Activated CD8-positive, alpha-beta memory T cell treated with anti-CD3 and anti-CD28 coated beads, Interleukin-2, amount 50 U/mL, for 4 hours (primary cell): ENCODE results near the gene MCC.

Experiments
- DNase-seq: peaks from one replicate; pipeline ENCODE4 v3.0.0-alpha.2; 2020

The MCC gene

DNA sequence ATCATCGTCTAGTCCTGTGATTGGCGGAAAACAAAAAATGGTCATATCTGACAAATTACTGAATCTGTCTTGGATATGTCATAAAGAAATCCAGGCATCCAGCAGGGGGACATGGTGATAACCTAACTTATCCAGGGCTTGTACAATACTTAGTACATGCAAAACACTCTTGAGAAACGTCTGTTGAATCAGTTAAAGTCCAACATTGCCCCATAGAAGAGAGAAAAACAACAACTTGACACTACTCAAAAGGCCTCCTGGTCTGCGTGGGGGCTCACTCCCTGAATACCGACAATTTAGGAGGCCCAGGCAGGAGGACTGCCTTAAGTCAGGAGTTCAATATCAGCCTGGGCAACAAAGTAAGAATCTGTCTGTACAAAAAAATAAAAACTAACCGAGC is 294.1 kb downstream of the MCC start:
- no peak for DNase-seq

DNA sequence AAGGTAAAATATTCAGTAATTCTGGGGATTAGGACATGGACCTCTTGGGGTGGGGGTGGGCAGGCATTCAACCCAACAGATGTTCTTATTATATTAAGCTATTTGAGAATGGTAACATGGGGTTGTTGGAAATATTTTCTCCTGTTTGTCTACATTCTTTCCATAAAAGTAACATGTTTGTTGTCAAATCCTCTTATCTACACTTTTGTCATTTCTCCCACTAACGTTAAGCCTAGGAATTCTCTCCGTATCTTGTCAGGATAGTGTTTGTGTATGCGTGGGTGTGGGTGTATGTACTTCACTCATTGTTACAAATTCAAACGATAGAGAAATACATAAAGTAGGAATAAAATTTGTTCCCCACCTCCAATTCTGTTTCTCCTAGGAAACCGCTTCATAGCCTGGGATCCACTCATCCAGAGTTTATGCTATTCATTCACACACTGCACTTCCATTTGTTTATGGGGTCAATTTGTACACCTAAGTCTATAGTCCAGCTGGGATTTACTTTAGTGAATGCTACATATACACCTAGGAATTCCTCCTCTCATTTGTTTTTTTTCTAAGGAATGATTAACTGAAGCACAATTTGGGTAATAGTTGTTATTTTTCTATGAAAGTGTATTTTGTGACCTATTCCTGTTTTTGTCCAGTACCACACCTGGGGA is 294.8 kb downstream of the MCC start:
- DNase-seq = no peak

DNA sequence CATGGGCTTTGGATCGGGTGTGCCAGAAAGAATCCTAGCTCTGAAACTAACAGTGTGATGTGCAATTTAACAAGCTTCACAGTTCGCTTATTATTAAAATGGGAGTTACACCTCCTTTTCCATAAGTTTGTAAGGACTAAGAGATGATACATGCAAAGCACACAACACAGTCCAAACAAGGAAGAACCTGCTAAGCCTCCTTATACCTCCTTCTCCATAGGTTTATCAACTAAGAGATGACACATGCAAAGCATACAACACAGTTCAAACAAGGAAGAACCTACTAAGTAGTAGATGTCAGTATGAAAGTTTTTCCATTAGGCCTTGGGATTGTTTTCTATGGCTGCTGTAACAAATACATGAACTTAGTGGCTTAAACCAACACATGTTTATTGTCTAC is 295.7 kb downstream of the MCC start:
- no peak for DNase-seq

DNA sequence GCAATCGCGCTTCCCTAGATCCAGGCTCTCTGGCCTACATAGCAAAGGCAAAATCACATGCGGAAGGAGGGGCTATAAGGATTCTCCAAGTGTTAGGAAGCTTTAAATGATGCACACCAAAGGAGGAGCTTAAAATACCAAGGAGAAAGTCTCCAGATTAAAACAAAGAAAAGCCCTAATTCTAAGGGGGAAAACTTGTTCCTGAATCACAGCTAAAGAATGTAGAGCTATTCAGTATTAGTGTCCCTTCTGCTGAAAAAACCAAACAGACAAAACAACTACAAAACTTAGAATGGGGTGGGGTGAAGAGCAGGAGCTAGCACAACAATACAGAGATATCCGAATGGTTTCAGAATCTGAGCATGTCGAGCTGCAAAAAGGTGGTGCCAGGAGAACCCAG is 297.9 kb downstream of the MCC start:
- DNase-seq = no peak

DNA sequence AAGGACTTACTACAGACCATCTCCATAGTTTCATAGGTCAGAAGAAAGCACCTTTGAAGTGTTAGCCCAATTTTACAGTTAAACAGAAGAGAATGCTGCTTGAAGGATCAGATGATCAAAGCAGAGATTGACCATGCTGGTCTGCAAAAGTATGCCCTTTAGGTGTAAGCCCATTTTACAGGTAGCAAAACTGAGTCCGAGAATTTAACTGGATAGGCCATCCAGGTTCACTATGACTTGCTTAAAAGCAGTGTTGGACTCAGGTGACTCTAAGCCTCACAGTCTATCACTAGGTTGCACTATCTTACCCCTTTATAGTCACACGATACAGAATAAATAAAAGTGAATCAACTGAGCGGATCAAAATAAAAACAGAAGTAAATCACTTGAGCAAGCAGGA is 299.0 kb downstream of the MCC start:
- DNase-seq = no peak

DNA sequence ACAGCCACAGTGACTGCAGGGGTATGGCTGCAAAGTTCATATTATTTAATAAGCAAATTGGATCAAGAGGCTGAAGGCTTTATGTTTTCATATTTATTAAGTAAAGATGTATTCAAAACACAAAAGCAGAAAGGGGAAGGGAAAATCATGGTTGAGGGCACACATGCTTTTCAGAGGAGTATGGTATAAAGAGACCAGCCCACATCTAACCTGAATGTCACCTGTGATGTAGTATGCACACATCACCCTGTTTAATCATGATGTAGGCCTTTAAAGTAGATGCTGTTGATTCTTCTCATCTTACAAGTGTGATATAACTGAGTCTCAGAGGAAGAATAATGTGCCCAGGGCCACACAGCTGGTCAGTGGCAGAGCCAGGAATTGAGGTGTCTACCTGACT is 299.8 kb downstream of the MCC start:
- no peak for DNase-seq

DNA sequence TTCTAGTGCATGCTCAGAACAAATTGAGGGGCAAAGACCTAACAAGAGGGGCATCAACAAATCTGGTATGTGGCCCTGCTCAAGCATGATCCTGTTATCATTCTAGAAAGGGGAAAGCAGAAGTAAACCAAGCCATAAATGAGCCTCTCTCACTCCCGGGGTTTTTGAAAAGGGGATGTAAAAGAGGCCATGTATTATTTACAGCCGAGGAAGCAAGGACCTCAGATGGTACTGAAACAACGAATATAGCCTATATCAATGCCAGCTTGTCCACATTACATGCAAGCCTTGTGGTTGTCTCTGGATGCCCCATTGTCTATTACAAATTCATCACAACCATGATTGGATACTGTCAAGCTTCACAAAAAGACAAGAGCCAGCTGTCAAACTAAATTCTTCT is 300.3 kb downstream of the MCC start:
- DNase-seq = no peak

DNA sequence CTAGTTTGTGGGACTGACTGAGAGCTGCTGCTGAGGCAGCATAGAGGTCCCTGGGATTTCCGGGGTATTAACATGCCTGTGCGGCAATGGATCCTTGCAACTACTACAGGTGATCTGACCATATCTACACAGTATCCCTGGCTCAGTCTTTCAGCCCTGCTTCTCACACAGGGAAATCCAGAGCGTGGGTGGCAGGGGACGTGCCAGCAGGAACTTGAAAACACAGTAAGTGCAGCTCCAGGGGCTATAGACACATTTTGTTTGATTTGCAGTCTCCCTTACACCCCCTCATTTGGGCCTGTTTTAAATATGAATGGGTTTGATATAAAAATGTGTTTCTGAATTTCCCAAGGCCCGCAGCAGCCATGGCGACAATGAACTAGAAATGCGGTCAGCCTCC is 302.2 kb downstream of the MCC start:
- DNase-seq = no peak

DNA sequence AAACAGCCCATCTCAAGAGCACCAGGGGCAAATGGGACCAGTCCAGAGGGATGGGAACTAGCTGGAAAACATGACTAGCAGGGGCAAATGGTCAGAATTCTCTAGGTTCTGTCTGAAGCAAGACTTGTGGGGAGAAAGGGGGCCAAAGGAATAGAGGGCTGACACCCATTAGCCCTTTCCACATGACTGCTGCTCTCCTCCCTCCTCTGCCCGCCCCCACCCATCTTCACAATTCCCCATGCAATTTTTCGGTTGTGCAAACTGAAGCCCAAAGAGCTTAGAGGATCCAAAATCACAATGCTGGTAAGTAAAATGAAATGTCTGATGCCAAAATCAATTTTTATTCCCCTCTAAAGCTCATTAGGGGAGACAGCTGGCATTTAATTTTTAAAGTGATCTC is 304.6 kb downstream of the MCC start:
- DNase-seq = no peak

DNA sequence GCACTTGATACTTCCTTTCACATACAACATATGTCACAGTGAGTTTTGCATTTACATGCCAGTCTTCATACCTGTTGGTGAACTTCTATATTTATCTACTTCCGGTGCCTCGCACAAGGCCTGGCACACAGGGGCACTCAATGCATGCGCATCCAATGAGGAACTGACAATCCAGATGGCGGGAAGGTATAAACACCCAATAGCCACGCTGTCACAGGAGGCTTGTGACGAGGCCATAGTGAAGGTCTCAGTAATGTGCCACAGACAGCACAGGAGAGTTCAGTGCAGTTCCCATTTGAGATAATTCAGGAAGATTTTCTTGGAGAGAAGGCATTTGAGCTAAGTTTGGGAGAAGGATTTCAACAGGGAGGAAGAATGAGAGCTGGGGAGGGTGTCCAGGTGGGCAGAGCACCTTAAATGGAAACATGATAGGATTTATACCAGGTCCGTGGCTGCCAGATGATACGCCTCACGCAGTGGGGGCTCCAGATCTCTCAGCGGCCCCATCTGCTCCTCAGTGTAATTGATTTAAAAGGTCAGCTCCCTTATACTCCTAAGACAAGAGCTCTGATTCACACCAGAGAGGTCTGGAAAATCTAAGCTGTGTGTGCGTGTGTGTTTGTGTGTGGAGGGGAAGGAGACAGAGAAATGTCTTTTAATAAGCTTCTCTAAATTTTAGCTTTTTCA is 305.5 kb downstream of the MCC start:
- DNase-seq = no peak

DNA sequence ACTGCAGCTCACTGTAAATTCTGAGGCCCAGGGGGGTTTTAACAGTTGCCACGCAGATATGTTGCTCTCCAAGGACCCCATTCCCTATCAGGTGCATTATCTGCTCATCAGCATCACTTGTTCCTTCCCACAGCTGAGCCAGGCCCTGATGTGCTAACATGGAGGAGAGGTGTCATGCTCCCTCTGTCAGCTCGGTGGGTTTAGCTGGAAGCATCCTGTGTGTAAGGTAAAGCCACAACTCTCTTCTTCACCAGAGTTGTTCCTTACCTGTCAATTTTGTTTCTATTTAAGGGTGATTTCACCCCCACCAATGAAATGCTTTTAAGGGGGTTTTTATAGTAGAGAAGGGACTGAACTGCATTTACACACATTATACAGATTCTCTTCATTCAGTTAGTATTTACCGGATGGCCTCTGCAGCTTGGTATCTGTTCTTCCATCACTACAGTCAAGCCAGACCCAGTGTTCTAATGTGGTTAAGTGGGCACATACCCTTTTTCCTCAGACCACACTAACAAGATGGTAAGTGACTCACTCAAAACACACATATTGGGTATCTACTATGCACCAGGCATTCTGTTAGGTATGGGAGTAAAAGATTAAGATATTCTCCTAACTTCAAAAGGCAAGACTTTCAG is 306.3 kb downstream of the MCC start:
- no peak for DNase-seq

DNA sequence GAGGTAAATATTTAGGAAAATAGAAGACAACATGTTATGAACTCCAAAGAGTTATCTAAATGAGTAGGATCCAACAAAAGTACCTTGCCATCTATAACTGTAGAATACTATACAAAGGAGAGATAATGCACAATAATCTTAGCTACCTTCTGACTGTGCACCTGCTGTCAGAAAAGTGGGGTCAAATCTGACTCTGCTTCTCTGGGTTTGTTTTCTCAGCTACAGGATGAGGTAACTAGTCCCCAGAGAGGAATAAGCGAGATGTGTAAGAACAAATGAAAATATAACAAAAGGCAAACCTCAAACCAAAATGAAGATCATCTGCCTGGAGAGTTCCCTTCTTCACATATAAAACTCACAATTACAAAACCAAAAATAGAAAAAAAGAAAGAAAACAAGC is 306.8 kb downstream of the MCC start:
- no peak for DNase-seq

DNA sequence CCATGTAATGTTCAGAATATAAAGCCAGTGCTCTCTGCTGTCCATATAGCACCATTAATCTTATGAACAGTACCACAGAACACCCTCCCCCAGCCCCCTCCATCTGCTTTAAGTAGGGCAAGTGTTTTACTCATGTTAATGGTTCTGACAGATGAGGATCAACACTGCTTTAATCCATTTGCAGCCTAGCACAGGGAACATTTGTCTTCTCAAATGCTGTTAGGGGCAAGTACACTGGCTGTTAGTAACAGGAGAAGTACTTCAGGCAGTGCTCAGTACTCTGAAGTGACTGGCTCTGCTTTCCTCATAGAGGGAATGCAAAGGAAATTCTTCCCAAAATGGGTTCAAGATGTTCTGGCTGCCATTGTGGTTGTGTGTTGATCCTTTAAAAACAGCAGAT is 309.1 kb downstream of the MCC start:
- no peak for DNase-seq

DNA sequence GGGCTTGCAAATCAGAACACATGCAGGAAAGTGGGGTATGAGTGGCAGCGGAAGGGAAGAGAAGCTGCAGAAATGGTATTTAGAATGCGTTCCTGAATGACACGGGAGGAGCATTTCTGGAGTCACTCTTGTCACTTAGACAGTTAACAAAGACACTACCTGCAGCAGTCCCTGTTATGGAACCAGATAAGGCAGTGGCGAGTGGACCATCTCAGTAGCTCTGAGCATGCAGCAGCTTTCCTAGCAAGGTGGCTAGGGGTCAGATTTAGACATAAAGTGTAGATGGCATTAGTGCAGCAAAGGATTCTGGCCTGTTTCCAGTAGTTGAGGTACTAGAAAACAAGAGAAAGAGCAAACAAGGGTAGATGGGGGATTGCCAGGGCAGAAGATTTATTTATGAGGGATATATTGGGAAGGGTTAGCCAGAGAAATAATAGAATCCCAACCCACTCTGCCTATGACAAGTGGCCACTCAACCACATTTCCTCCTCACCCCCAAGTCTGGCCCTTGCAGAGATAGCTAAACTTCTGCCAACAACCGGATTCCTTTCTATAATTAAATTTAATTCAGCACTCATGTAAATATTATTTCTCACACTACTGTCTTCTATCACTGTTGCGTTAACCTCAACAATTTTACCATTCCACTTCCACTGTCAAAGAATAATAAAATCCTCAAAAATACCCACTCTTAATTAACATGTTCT is 310.0 kb downstream of the MCC start:
- DNase-seq = no peak

DNA sequence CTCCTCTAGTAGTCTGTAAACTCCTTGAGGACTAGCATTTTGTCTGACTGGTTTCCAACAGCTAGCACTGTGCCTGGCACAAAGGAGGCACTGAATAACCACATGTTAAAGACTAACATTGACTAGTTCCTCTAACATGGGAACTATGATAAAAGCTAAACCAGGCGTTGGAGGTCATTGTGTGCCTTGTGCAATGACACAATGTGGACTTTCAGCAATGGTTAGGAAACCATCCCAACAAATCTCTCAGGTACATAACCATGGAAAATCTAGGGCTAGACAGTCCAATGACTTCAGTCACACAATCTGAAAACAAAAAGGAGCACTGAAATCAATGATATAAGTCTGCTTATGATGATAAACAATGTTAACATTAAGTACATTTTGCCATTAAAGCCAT is 311.0 kb downstream of the MCC start:
- DNase-seq = no peak

DNA sequence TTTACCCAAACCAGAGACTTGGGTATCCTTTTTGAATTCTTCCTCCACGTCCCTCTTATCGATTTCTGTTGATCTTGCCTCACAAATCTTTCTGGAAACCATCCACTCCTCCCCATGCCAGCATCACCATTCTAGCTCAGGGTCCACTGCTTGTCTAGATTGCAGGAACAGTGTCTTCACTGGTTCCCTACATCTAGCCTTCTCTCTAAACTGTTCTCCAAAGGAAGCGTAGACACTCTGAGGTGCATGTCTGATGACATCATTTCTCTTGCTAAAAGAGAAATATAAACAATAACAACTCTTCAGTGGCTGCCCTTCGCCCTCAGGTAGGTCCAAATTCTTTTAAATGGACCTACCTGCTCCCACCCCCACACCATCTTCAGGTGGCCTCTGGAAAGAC is 311.5 kb downstream of the MCC start:
- no peak for DNase-seq

DNA sequence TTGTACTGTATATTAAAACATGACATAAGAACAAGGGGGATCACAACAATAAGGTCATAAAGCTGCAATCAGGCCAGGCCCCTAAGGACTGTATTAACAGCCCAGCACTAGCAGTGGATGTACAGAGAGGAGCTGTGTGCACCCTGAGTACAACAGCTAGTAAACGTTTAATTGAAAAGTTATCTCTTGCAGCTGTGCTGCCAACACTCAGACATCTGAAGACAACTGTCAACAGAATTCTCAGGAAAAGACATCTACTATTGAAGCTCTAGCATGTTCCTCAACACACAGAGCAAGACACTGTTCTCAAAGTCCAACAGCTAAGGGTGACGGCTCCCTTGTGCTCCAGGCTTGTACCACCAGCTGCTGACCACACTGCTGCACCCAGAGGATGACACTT is 312.1 kb downstream of the MCC start:
- no peak for DNase-seq

DNA sequence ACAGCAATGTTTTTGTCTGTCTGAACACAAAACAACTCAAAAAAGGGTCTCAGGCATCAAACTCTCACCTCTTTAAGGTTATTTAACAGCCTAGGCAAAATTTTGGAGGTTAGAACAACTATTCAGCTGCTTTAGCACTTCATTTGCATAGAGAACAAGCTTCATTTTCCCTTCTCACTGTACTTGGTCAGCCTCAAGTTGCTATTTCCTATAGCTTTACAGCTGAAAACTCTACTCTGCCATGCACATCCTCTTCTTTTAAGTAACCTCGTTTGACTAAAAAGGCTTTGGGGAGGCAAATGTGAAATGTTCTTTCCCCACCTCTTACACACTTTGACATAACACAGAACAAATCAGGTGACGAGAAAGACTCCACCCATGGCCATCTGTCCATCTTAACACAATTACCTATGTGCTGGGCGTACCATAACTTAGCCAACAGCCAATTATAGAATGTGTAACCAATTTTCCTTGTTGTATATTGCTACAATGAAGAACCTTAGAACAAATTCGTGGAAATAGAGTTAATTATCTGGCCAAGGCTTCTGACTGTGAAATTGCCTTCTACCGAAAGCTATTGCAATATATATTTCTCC is 315.9 kb downstream of the MCC start:
- no peak for DNase-seq

DNA sequence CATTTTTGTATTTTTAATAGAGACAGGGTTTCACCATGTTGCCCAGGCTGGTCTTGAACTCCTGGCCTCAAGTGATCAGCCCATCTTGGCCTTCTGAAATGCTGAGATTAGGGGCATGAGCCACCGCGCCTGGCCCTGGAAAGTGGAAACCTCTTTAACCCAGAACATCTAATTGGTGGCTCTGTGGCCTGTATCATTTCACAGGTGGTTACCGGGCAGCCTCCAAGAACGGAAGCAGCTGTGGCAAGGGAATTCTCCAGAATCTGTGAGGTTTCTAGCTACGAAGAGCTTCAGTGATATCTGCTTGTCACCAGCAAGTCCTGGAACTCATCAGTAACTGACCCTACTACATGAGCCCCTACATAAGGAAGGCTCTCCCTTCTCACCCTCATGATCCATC is 316.7 kb downstream of the MCC start:
- DNase-seq = no peak

DNA sequence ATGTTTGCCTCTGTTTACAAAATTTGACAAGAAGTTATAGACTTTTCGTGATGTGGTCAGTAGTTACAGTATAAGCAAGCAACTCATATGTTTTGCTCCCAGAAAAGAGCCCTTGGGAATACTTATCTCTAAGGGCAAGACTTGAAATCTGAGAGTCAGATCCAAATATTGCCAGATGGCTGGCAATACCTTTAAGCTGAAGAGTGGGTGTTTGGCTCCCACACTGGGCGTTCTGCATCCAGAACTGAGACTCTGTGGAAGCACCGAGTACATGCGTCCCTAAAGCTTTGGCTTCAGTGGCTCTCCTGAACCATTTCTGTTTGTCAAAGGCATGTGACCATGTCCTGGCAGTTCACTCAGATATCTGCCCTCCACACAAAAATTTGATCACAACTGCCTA is 317.5 kb downstream of the MCC start:
- no peak for DNase-seq

DNA sequence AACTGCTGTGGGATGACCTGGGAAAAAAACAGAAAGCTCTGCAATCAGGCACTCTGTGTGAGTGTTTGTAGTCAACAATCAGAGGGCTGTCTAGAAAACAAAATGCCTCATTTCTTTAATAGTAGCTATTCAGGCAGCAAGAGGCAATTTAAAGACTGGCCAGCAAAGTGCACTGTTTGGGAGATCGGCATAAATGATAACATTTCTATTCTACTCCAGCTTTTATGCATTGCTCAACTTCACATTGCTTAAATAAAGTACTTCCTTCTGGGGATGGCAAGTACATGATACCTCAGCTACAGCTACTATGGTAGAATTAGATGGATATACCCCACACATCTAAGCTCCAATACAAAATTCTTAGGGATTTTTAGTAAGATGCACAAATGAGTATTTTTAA is 318.5 kb downstream of the MCC start:
- no peak for DNase-seq

DNA sequence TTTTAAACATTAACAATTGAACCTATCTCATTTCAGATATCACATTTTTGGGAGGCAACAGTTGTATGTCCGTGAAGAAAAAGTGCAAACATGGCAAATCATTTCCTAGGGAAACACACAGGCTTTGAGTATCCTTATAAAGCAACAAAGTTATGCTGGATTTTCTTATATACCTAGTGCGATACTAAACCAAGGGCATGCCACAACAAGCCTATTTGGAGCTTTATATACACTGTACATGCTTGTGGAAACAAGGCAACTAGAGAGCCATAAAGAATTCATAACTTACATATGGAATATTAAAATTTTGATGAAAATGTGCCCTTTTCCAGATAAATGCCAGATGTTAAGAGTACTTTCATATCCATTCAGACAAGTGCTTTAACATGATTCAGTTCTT is 320.3 kb downstream of the MCC start:
- DNase-seq = no peak

DNA sequence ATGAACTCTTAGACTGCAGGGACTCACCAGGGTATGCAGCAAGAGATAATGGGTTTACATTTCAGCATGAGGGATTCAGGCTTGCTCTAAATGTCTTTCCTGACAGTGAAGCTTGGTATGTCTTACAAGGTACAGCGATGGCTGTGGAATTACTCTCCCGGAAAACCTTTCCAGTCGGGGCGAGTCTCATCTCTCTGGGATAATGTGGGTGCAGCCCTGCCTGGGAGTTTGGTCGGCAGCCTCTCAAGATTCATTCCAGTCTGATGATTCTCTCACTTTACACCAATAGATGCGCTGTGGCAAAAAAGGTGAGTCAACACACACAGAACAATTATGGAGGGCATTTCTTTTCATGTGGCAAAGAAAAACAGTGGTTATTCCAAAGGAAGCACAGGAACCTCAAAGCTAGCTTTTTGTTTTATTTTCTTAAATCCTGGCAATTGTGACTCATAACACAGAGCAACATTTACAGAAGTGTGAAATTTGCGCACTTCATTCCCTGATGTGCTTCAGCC is 321.3 kb downstream of the MCC start:
- no peak for DNase-seq
